SJSA1 (cell line): ENCODE data around the gene LRG1. TPM values are rescaled to one million over a fixed set of nuclear protein-coding genes. Genes with fewer than 3 reads are reported as not detected.

ENCODE experiments used
- DNase-seq, 2 experiments: peaks; one replicate each; pipeline ENCODE4 v3.0.0-alpha.2; 2015 to 2020; ENCODE audit warnings: low spot score in 2 of 2, low read depth in 1 of 2
- H3K27ac ChIP-seq: fragments of 250-450 bp; sonication (Bioruptor Pico); 2 replicates; pipeline ENCODE4 v1.5.1; 2020; ENCODE audit warnings: mild to moderate bottlenecking, moderate library complexity
- H3K27me3 ChIP-seq: fragments of 250-450 bp; sonication (Bioruptor Pico); replicated peaks from 2 replicates; pipeline ENCODE4 v1.5.1; 2020; ENCODE audit warnings: mild to moderate bottlenecking, moderate library complexity
- H3K36me3 ChIP-seq: fragments of 250-450 bp; sonication (Bioruptor Pico); 2 replicates; pipeline ENCODE4 v1.5.1; 2020; ENCODE audit warnings: mild to moderate bottlenecking
- H3K4me1 ChIP-seq: fragments of 250-450 bp; sonication (Bioruptor Pico); replicated peaks from 2 replicates; pipeline ENCODE4 v1.6.1; 2021; ENCODE audit warnings: mild to moderate bottlenecking
- H3K4me3 ChIP-seq: fragments of 250-450 bp; sonication (Bioruptor Pico); 2 replicates; pipeline ENCODE4 v1.5.1; 2020; ENCODE audit warnings: mild to moderate bottlenecking
- H3K9me3 ChIP-seq: fragments of 250-450 bp; sonication (Bioruptor Pico); replicated peaks from 2 replicates; pipeline ENCODE4 v1.5.1; 2020; ENCODE audit warnings: mild to moderate bottlenecking
- total RNA-seq: library from RNA; depleted of rRNA; stranded (reverse); fragments of >200 nt; shearing (Covaris generic); gene quantifications from 2 replicates; pipeline ENCODE4 v1.2.3, GENCODE V29; 2014; rRNA removed

The LRG1 gene, protein sequence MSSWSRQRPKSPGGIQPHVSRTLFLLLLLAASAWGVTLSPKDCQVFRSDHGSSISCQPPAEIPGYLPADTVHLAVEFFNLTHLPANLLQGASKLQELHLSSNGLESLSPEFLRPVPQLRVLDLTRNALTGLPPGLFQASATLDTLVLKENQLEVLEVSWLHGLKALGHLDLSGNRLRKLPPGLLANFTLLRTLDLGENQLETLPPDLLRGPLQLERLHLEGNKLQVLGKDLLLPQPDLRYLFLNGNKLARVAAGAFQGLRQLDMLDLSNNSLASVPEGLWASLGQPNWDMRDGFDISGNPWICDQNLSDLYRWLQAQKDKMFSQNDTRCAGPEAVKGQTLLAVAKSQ
- not detected in 2 replicates for total RNA-seq

DNA sequence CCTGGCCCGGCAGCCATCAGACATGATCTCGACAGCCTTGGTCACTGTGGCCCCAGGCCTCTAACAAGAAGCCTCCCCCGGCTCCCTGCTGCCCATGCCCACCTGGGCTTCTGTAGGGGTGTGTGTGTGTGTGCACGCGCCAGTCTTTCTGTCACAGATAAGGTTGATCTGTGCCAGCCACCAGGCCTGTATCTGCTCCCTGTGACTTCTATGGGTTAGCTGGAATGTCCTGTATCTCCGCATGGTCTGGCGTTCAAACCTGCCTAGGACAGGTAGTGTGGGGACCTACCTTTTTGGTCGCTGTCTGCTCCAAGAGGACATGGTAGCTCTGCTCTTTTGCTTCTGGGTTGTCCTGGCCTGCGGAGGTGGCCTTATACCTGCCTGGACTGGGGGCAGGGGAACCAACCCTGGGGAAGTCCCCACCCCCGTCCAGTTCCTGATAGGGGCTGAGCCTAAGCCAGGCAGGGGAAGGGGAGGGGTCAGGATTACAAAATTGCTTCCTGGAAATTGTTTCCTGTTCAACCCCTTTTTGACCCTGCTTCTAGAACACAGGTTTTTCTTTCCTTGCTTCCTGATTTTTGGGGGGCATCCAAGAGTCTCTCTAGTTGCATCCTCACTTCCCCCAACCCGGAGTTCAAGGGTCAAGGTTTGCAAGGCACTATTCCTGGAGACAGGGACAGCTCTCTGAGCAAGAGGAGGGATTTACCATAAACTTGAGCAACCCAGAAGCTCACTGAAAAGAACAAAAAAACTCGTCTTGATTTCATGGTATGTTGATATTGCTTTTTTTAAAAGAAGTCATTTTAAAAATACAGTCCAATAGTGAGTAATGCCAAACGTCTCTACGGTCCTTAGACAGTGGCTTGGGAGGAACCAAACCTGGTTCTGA is at the start of gene LRG1:
Gene LRG1, minus strand, starts transcription at position 344 of the 889 bp plus-strand sequence. Its CDS starts 23 bp downstream, at position 321.
- DNase-seq: no peak
- no peaks in the 10 kb centered on the region for H3K4me1 ChIP-seq
- no peaks in the 10 kb centered on the region for H3K36me3 ChIP-seq
- no peak within 1 kb of the TSS for H3K4me3 ChIP-seq
- H3K27ac ChIP-seq: no peak within 1 kb of the TSS
- H3K9me3 ChIP-seq: peaks cover 5% of the 10 kb centered on the region
- peaks cover 25% of the 10 kb centered on the region for H3K27me3 ChIP-seq

DNA sequence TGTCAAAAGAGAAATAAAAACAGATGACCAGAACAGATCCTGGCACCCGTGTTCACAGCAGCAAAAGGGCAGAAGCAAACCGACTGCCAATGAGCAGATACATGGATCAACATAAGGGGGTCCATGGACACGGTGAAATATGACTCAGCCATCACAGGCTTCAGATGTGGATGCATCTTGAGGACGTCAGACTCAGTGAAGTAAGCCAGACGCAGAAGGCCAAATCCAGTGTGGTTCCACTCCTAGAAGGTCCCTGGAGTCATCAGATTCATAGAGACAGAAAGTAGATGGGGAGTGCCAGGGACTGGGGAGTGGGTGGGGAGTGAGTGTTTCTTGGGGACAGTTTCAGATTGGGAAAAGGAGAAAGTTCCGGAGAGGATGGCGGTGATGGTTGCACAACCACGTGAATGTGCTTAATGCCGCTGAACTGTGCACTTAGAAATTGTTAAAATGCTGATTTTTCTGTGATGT is 48.5 kb upstream of the LRG1 start:
- Histone ChIP-seq H3K36me3 (no peaks in the 10 kb centered on the region), H3K4me1 (peaks cover 12% of the 10 kb centered on the region), H3K27ac (no peak overlapping the region), H3K9me3 (no peaks in the 10 kb centered on the region), H3K27me3 (peaks cover 25% of the 10 kb centered on the region), H3K4me3 (no peak overlapping the region)
- DNase-seq: no peak

DNA sequence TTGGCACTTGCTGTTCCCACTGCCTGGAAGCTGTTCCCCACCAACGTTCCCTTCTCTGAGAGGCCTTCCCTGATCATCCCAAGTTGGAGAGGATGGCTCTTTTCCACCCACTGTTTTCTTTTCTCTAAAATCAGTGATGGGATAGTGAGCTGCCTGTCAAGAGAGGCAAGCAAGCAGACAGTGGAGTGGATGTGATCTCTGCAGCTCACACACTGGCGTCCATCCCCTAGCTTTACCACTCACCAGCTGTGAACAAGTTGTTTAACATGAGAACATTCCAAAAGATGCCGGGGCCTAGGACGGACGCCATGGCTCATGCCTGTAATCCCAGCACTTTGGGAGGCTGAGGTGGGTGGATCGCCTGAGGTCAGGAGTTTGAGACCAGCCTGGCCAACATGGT is 47.7 kb upstream of the LRG1 start:
- H3K9me3 ChIP-seq: no peaks in the 10 kb centered on the region
- H3K27ac ChIP-seq: no peak overlapping the region
- peaks cover 26% of the 10 kb centered on the region for H3K27me3 ChIP-seq
- H3K36me3 ChIP-seq: no peaks in the 10 kb centered on the region
- H3K4me1 ChIP-seq: peaks cover 12% of the 10 kb centered on the region
- no peak for DNase-seq
- no peak overlapping the region for H3K4me3 ChIP-seq

DNA sequence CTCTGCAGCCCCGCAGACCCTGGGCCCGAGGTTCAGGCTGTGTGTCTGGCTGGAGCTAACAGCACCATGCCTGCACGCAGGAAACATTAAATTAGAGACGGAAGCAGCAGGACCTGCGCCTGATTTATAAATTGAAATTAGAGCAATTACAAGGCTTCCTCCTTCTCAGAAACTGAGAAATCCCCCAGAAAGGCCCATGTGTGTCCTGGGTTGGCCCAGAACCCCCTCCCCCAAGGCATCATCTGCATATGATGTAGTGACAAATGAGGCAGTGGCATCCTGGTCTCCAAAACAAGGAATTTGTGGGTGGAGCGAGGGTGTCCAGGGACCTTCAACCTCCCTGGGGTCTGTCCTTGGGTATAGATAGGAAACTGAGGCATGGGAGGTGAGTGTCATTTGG is 46.9 kb upstream of the LRG1 start:
- DNase-seq: no peak
- no peaks in the 10 kb centered on the region for H3K36me3 ChIP-seq

DNA sequence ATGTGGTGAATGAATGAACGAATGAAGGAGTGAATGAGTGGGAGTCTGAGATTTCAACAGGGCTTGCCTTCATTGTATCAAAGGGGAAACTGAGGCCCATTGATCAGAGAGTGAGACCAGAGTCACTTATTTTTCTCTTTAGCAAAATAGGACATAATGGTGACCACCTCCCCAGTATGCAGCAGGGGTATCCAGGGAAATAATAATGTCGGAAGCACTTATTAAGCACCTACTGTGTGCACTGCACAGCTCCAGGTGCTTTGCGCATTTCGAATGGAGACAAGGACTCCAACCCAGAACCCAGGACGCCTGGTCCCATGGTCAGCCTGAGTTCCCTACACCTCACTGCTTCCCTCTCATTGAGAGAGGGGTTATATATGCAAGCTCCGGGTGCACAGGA is 46.4 kb upstream of the LRG1 start:
- Histone ChIP-seq H3K27me3 (peaks cover 35% of the 10 kb centered on the region), H3K4me3 (no peak overlapping the region), H3K36me3 (no peaks in the 10 kb centered on the region), H3K27ac (no peak overlapping the region), H3K9me3 (no peaks in the 10 kb centered on the region), H3K4me1 (peaks cover 12% of the 10 kb centered on the region)
- no peak for DNase-seq

More for the DNA sequence above, 46.9 kb upstream of the LRG1 start:
- peaks cover 12% of the 10 kb centered on the region for H3K4me1 ChIP-seq
- H3K27ac ChIP-seq: no peak overlapping the region
- H3K4me3 ChIP-seq: no peak overlapping the region
- H3K9me3 ChIP-seq: no peaks in the 10 kb centered on the region
- H3K27me3 ChIP-seq: peaks cover 35% of the 10 kb centered on the region

DNA sequence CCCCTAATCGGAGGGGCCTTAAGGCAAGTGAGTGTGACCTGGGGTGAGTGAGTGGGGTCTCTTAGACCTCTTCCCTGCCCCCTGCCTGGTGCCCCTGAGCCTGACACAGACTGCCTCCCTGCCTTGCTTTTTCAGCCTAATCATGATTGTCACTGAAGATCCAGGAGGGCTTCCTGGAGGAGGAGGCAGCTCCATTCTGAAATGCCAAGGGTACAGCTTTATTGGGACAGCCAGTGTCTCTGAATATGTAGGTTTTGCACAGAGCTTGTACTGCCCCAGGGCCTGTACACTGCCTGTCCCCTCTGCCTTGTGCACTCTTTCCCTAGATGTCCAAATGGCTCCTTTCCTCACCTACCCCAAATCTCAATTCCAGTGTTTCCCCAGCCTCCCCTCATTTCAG is 45.7 kb upstream of the LRG1 start:
- DNase-seq: no peak
- Histone ChIP-seq H3K4me3 (no peak overlapping the region), H3K4me1 (peaks cover 12% of the 10 kb centered on the region), H3K27me3 (peaks cover 35% of the 10 kb centered on the region), H3K36me3 (no peaks in the 10 kb centered on the region), H3K9me3 (no peaks in the 10 kb centered on the region), H3K27ac (no peak overlapping the region)

DNA sequence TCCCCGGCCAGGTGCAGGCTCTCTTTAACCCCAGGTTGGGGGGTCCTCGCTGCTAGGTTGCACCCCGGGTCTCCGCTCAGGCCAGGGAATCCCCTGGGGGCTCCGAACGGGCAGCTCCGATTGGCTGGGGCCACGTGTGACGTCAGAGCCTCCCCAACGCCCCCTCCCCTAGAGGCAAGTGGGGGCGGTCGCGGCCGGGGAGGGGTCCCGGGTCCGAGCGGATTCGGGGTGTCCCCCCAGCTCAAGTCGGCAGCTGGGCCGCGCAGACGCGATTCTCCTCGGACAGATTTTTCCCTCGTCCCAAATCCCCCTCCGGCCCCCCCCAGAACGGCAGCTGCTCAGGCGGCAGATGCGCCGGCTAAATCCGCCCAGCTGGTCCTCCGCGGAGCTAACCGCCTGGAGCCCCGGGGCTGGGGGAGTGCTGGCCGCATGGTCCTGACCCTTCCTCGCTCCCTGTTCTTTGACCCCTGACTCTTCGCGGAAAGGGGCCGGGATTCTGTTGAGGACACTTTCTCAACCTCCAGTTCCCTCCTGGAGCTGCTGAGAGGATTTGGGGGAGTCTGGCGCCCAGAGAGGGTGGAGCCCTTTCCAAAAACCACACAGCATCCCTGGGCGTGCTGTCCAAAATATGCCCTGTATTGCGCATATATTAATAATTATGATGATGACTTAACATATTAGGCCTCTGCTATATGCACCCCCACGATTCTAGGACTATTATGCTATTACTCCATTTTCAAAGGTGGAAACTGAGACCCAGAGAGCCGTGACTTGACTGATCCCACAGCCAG is 45.0 kb upstream of the LRG1 start:
- no peak for DNase-seq

DNA sequence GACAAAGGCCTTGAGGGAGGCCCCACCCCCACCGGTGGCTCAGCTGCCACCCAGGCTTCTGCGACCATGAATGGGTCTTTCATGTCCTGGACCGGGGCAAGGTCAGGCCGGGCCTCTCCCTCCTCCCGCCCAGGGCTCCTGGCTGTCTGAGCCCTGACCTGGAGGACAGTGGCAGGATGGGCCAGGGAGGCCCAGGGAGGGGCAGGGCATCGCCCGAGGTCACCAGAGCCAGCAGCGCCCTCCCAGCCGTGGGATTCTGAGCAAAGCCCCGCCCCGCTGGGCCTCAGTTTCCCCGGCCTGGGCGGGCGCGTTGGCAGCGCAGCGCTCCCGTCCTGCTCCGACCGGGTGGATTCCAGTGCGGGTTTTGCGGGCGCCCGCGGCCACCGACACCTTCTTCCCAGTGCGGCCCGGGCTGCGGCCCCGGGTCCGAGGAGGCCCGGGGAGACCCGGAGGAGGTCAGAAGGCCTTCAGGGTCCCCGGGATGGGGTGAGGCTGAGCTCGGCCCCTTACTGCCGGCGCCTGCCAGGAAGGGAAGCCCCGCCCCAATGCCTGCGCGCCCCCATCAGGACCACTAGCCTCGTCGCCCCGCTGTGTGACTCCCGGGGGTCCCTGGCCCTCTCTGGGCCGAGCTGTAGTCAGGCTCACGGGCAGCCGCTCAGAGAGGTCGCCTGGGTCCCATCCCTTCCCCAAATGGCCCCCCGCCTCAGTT is 44.3 kb upstream of the LRG1 start:
- Histone ChIP-seq H3K36me3 (no peaks in the 10 kb centered on the region), H3K27me3 (peaks cover 49% of the 10 kb centered on the region), H3K4me1 (peaks cover 12% of the 10 kb centered on the region), H3K4me3 (no peak overlapping the region; the same call in 1 of the 2 replicates), H3K9me3 (no peaks in the 10 kb centered on the region), H3K27ac (no peak overlapping the region)
- DNase-seq: no peak

More for the DNA sequence above, 45.0 kb upstream of the LRG1 start:
- H3K4me3 ChIP-seq: no peak overlapping the region
- H3K9me3 ChIP-seq: no peaks in the 10 kb centered on the region
- H3K27ac ChIP-seq: no peak overlapping the region
- no peaks in the 10 kb centered on the region for H3K36me3 ChIP-seq
- H3K4me1 ChIP-seq: peaks cover 12% of the 10 kb centered on the region
- peaks cover 42% of the 10 kb centered on the region for H3K27me3 ChIP-seq

DNA sequence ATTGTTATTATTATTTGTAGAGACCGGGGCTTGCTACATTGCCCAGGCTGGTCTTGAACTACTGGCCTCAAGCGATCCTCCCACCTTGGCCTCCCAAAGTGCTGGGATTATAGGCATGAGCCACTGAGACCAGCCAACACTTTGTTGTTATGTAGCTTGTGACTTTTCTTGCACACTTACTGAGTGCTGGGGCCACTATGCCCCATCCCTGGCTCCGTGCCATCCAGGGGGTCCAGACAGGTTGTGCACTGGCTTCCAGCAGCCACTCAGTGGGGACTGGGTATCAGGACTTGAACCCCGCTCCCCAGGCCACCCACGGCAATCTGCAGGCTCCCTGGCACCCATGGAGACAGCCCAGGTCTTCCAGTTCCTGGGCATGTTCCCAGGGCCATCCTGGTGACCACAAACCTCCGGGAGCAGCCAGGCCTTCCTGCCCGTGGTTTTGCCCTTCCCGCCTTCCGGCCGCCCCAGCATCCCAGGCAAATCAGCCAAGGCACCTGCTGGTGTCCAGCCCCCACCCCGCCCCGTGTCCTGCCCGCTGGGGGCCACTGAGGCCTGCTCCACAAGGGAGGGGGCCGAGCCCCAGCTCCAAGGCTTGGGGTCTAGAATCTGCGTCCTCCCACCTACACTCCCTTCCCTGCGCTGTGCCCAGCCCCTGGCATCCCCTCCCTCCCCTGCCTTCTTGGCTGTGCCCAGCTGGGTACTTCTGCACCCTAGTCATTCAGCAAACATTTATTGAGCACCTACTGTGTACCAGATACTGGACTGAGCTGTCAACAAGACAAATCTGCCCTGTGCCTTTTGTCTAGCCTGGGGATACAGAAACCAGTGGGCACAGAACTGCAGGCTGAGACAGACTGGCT is 43.4 kb upstream of the LRG1 start:
- Histone ChIP-seq H3K27me3 (peaks cover 53% of the 10 kb centered on the region), H3K4me1 (peaks cover 12% of the 10 kb centered on the region), H3K27ac (no peak overlapping the region), H3K9me3 (no peaks in the 10 kb centered on the region), H3K4me3 (no peak overlapping the region), H3K36me3 (no peaks in the 10 kb centered on the region)
- no peak for DNase-seq

DNA sequence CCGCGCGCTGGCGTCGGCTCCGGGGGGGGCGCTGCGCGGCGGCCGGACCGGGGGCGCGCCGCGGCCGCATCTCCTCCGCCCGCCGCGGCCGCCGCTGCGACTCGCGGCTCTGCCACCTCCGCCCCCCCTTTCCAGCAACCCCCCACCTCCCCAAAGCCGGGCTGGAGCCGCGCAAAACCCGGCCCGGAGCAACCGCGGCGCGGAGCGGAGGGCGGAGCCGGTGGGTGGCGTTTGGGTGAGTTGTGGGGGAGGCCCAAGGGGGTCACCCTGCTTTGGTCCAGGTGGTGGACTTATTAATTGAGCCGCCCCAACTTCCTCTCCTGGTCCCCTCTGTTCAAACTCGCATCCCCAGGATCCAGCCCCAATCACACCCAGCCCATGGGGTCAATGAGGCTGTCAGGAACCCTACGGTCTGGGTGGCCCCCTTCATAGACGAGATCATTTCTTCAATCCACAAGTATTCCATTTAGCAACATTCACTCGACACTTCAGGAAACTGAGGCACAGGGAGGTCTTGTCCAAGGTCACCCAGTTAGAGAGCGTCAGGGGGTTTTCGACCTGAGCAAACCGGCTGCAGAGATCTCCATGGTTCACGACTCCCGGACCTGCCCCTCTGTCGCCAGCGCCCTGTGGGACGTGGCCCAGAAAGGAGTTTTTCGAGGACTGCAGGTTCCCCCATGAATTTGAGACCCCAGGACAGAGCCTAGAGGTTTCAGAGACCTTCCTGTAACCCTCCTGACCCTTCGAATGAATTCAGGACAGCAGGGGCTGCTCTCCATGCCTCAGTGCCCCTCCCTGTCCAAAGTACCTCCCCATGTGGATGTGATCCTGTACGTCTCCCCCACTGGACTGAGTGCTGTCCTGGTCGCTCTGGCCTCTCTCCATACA is 42.1 kb upstream of the LRG1 start:
- no peak for DNase-seq
- Histone ChIP-seq H3K4me1 (peaks cover 12% of the 10 kb centered on the region), H3K27ac (no peak overlapping the region), H3K4me3 (no peak overlapping the region), H3K9me3 (no peaks in the 10 kb centered on the region), H3K36me3 (no peaks in the 10 kb centered on the region), H3K27me3 (peaks cover 53% of the 10 kb centered on the region)

DNA sequence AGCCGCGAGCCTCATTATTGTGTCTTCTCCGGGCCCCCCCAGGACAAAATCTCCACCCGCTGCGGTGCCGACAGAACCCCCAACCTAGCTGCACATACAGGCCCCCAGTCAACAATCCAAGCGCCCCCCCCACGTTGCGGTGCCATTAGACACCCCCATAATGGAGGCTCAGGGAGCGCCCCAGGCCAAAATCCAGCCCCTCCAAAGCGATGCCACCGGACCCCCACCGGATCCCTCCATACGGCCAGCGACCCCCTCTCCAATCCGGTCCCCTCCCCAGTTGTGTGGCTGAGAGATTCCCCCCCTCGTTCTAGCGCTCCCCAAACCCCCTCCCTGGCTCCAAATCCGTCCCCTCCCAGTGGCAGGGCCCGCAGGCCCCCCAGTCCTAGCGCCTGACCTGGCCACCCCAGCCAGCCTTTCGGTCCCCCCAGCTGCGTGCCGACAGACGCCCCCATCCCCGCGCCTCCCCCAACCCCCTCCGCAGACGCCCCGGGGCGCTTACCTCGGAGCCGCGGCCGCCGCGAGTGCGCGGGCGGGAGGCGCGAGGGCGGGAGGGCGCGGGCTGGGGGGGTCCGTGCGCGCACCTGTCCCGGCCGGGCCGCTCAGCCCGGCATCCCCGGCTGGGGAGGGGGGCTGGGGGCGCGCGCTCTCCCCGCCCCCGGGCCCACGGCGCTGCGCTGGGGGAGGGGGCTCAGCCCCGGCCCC is 41.3 kb upstream of the LRG1 start:
- Histone ChIP-seq H3K27ac (no peak overlapping the region), H3K9me3 (no peaks in the 10 kb centered on the region), H3K27me3 (peaks cover 53% of the 10 kb centered on the region), H3K36me3 (no peaks in the 10 kb centered on the region), H3K4me1 (peaks cover 14% of the 10 kb centered on the region), H3K4me3 (no peak overlapping the region)
- no peak for DNase-seq
